Natural killer cell (primary cell): ENCODE data around the gene SSTR3. TPM values are rescaled to one million over a fixed set of nuclear protein-coding genes. Genes with fewer than 3 reads are reported as not detected.
A peak's percentile ranks its signal among the peaks of the same experiment; 100 is the strongest.

ENCODE experiments used
- ATAC-seq, 3 donors: fragments of 150-1000 bp in 2 of 3; fragments of 200-7000 bp in 1 of 3; cut with Tn5 transposase; 1 replicate in 1 of 3; 2 replicates in 2 of 3; pipeline ENCODE4 v1.10.0; 2021; ENCODE audit warnings: mild to moderate bottlenecking in 2 of 3, moderate library complexity in 2 of 3
- DNase-seq, 2 donors: peaks; one replicate each; pipeline versions ENCODE4 v3.0.0 to v3.0.0-alpha.2; 2013 to 2021; ENCODE audit warnings: mixed read lengths in 1 of 2
- H3K27ac ChIP-seq: one replicate; pipeline ENCODE4 v1.5.1; 2013; ENCODE audit warnings: mild to moderate bottlenecking, low read length
- H3K27me3 ChIP-seq: one replicate; pipeline ENCODE4 v1.6.1; 2013; ENCODE audit warnings: low read length; ENCODE audit not compliant: control insufficient read depth, insufficient read depth
- H3K36me3 ChIP-seq: one replicate; pipeline ENCODE4 v1.6.1; 2013; ENCODE audit warnings: low read length; ENCODE audit not compliant: control insufficient read depth, insufficient read depth
- H3K4me1 ChIP-seq: one replicate; pipeline ENCODE4 v1.6.1; 2013; ENCODE audit warnings: low read length; ENCODE audit not compliant: control insufficient read depth, insufficient read depth
- H3K4me3 ChIP-seq: one replicate; pipeline ENCODE4 v1.5.1; 2013; ENCODE audit warnings: low read length
- H3K9me3 ChIP-seq: one replicate; pipeline ENCODE4 v1.6.1; 2013; ENCODE audit warnings: low read length; ENCODE audit not compliant: control insufficient read depth, insufficient read depth
- H3K27ac Mint-ChIP-seq, 2 donors: one replicate each; pipeline ENCODE4 v1.8.0; 2022; ENCODE audit warnings: mild to moderate bottlenecking in 2 of 2, mixed read lengths in 2 of 2, moderate library complexity in 1 of 2
- H3K27me3 Mint-ChIP-seq, 2 donors: one replicate each; pipeline ENCODE4 v1.8.0; 2022; ENCODE audit warnings: low read depth in 2 of 2, mixed read lengths in 2 of 2
- H3K36me3 Mint-ChIP-seq: one replicate; pipeline ENCODE4 v1.8.0; 2022; ENCODE audit warnings: mixed read lengths
- H3K4me1 Mint-ChIP-seq, 2 donors: one replicate each; pipeline ENCODE4 v1.8.0; 2022; ENCODE audit warnings: mixed read lengths in 2 of 2
- H3K4me3 Mint-ChIP-seq: one replicate; pipeline ENCODE4 v1.8.0; 2022; ENCODE audit warnings: mild to moderate bottlenecking, moderate library complexity, mixed read lengths
- H3K9me3 Mint-ChIP-seq, 2 donors: one replicate each; pipeline ENCODE4 v1.8.0; 2022; ENCODE audit warnings: mixed read lengths in 2 of 2
- CTCF ChIP-seq: fragments of 200-600 bp; IDR thresholded peaks from one replicate; pipeline ENCODE4 v1.8.0; 2022; ENCODE audit warnings: antibody characterized with exemption
- whole genome bisulfite sequencing: methylation state at CpG from one replicate; pipeline ENCODE4 v1.1.7; 2013; ENCODE audit warnings: missing lambda C conversion rate; ENCODE audit not compliant: insufficient coverage; 5-methylcytosine and 5-hydroxymethylcytosine counted together
- intact Hi-C: fragments of 100-400 bp; cut with micrococcal nuclease; formaldehyde crosslinking; loops from one replicate; pipeline ENCODE4 v1.14.2; 2022
- total RNA-seq, 4 donors: library from RNA; stranded (reverse); fragments of 120-200 nt in 1 of 4; gene quantifications; one replicate each; pipeline versions ENCODE4 v1.2.3 to v1.2.4, GENCODE V29; 2013 to 2022

SSTR3 gene
- total RNA-seq, 3 donors from 2014 or later (not counting 1 experiment from before 2014, with no cell fraction given), result 0.20 to 0.64 (median 0.23) TPM

DNA sequence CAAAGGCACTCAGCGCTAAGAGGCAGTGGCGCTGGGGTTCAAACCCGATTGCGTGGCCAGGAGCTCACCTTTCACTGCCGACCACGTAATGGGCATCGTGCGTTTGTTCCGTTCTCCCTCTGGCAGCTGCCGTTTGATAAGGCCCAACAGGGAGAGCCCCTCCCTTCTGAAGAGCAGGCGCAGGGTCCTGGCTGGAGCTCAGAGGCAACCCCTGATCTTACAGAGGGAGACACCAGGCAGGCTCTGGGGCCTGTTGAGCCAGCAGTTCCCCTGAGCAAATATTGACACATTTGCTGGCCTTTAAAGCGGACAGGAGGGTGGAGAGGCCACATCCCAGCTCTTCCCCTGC, 12.5 kb downstream of the SSTR3 start:
- peak overlapping the region; percentile 90 for H3K4me3 Mint-ChIP-seq

GRCh38 chr22:37199103-37199759, 13.0 kb downstream of the SSTR3 start:
- TF ChIP-seq CTCF, result peak; percentile 85
- under 1% methylated on average over 58 of the region's 58 CpGs for WGBS
- Histone ChIP-seq H3K4me1 (peaks cover 34% of the 10 kb centered on the region), H3K27me3 (no peaks in the 10 kb centered on the region), H3K36me3 (no peaks in the 10 kb centered on the region), H3K27ac (peak overlapping the region; percentile 91), H3K9me3 (no peaks in the 10 kb centered on the region), H3K4me3 (peak overlapping the region; percentile 80)
- no peaks in the 10 kb centered on the region for H3K36me3 Mint-ChIP-seq
- peak; percentile 96 to 100 (median 96) for ATAC-seq
- intact Hi-C loops, result loop anchor here (1.0 to 5.0 kb wide), 5 partner anchors 30 to 417 kb away; partner anchors contain the start of gene IL2RB
- peaks cover 28 to 40% of the 10 kb centered on the region in 2 donors for H3K4me1 Mint-ChIP-seq
- H3K27me3 Mint-ChIP-seq, result no peaks in the 10 kb centered on the region
- H3K27ac Mint-ChIP-seq, result peak overlapping the region; percentile 93 to 97
- peak overlapping the region; percentile 90 for H3K4me3 Mint-ChIP-seq
- H3K9me3 Mint-ChIP-seq, result no peaks in the 10 kb centered on the region
- DNase-seq, result peak; percentile 99 to 100

More for the DNA sequence above, 12.5 kb downstream of the SSTR3 start:
- Histone ChIP-seq H3K4me1 (peaks cover 30% of the 10 kb centered on the region), H3K27me3 (no peaks in the 10 kb centered on the region), H3K9me3 (no peaks in the 10 kb centered on the region), H3K36me3 (no peaks in the 10 kb centered on the region), H3K27ac (peak overlapping the region; percentile 60), H3K4me3 (peak overlapping the region; percentile 5)
- peak; percentile 37 for TF ChIP-seq CTCF
- peaks cover 23 to 35% of the 10 kb centered on the region in 2 donors for H3K4me1 Mint-ChIP-seq
- WGBS, result 40% methylated on average over 12 of the region's 12 CpGs
- H3K9me3 Mint-ChIP-seq, result no peaks in the 10 kb centered on the region
- DNase-seq (no peak), ATAC-seq (no peak)
- no peaks in the 10 kb centered on the region for H3K36me3 Mint-ChIP-seq
- H3K27ac Mint-ChIP-seq, result peak overlapping the region; percentile 93 to 97
- no peaks in the 10 kb centered on the region for H3K27me3 Mint-ChIP-seq
- intact Hi-C loops, result loop anchor here (1.0 to 5.0 kb wide), 6 partner anchors 29 to 417 kb away; partner anchors contain the start of gene IL2RB

DNA sequence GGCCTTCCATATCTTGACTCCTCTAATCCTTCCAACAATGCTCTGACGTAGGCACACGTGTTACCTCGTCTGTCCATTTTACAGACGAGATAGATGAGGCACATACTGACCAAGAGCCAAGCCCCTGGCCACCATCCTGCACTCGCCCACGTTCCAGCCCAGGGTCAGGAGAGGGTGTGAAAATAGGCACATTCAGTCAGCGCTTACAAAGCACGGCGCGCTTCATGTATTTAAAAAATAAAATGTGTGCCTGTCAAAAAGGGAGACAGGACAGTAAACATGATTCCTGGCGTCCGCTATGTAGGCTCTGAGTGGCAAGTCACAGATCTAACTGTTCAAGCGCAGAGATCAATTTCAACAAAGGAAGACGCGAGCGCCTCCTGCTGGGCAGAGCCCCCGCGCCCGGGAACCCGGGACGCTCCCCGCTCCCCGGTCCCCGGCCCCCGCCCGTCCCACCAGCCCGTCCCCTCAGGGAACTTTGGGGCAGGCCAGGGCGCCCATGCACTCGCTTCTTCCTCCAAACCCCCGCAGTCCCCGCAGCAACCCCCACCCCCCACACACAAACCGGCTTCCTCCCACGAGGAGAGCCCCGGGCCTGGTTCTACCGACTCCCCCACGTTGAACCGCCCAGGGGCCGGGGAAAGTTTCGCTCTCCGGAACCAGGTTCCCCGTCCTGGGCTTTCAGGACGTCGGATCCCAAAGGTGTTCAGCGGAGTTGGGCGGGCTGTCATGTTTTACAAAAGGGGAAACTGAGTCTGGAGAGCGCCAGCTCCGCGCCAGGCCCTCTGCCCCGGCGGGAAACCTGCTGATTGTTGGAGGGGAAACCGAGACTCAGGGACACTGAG, 13.8 kb downstream of the SSTR3 start:
- Histone ChIP-seq H3K4me1 (peaks cover 42% of the 10 kb centered on the region), H3K9me3 (no peaks in the 10 kb centered on the region), H3K36me3 (no peaks in the 10 kb centered on the region), H3K27ac (peak overlapping the region; percentile 91), H3K27me3 (no peaks in the 10 kb centered on the region), H3K4me3 (peak overlapping the region; percentile 80)
- H3K9me3 Mint-ChIP-seq, result no peaks in the 10 kb centered on the region
- peaks cover 35 to 48% of the 10 kb centered on the region in 2 donors for H3K4me1 Mint-ChIP-seq
- ATAC-seq (peak; percentile 36 to 42 (median 41)), DNase-seq (peak; percentile 91)
- no peaks in the 10 kb centered on the region for H3K27me3 Mint-ChIP-seq
- H3K27ac Mint-ChIP-seq, result peak overlapping the region; percentile 93 to 97
- H3K4me3 Mint-ChIP-seq, result peak overlapping the region; percentile 90
- H3K36me3 Mint-ChIP-seq, result no peaks in the 10 kb centered on the region
- intact Hi-C loops, result loop anchor here (1.0 to 5.0 kb wide), 7 partner anchors 30 to 416 kb away; partner anchors contain the start of gene IL2RB
- peak; percentile 96 for TF ChIP-seq CTCF
- 2% methylated on average over 51 of the region's 51 CpGs for WGBS
